Activated CD8-positive, alpha-beta memory T cell treated with anti-CD3 and anti-CD28 coated beads, Interleukin-2, amount 10 ng/mL, durations not matched to agents 7 days and 5 days (primary cell): Measurements from ENCODE around the gene SLC2A1. TPM values are rescaled to one million over a fixed set of nuclear protein-coding genes. Genes with fewer than 3 reads are reported as not detected.

Source experiments
- ATAC-seq: fragments of 150-1000 bp; cut with Tn5 transposase; one replicate; pipeline ENCODE4 v1.10.0; 2021; ENCODE audit warnings: moderate library complexity
- CTCF ChIA-PET: fragments of 350-600 bp; sonication (Branson Sonifier 250); formaldehyde crosslinking; loops from one replicate; lab custom pipeline; 2021; ENCODE audit warnings: antibody characterized with exemption; lab: Charles Lee
- DNase-seq: peaks from one replicate; pipeline ENCODE4 v3.0.0-alpha.2; 2020
- H3K27ac Mint-ChIP-seq: one replicate; pipeline ENCODE4 v1.8.0; 2021; ENCODE audit warnings: mild to moderate bottlenecking, mixed read lengths
- H3K27me3 Mint-ChIP-seq: one replicate; pipeline ENCODE4 v1.8.0; 2021; ENCODE audit warnings: mixed read lengths
- H3K36me3 Mint-ChIP-seq: one replicate; pipeline ENCODE4 v1.8.0; 2021; ENCODE audit warnings: mild to moderate bottlenecking, mixed read lengths
- H3K4me1 Mint-ChIP-seq: one replicate; pipeline ENCODE4 v1.8.0; 2021; ENCODE audit warnings: mixed read lengths
- H3K4me3 Mint-ChIP-seq: one replicate; pipeline ENCODE4 v1.8.0; 2021; ENCODE audit warnings: mild to moderate bottlenecking, moderate library complexity, mixed read lengths
- H3K9me3 Mint-ChIP-seq: one replicate; pipeline ENCODE4 v1.8.0; 2022; ENCODE audit warnings: low read depth, mixed read lengths
- total RNA-seq, 2 experiments: library from RNA; stranded (reverse); gene quantifications; one replicate each; pipeline ENCODE4 v1.2.3, GENCODE V29; 2021

SLC2A1 gene
- total RNA-seq, 2 experiments from 2014 or later: 113 to 140 TPM

DNA sequence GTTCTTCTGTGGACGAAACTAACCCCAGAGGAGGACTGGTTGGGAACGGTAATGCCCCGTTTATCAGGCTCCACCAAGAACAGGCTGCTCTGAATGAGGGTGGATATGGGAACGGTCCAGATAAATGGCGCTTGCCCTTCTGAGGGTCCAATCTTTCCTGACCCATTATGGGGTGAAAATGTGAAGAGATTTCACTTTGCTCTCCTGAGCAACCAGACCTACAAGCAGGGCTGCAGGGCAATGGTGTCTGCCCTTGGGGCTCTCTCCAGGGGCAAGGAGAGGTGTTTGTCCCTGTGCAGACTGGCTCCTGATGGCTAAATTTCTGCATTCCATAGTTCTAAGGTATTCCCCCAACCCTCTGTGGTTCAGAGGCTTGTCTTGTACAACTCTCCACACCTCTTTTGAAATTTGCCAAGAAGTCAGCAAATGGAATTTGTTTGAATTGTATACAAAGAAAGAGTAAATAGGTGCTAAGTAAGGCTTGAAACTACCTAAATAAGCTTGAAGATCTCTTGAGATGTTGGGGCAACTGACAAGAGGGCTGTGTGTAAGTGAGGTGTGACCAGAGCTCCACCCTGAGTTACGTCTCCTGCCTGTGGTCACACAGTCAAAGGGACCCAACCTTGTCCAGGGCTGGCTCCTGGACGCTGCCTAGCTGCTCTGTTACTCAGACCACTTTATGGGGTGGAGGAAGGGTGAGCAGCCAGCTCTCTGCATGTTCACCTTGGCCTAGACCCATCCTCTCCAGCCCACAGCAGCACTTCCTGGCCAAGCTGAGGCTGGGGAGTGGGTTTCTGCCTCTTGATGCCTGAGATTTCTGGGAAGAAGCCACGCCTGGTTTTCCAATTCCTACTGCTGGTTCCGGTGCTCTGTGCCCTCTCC lies 24.8 kb downstream of the SLC2A1 start:
- H3K4me3 Mint-ChIP-seq: no peak overlapping the region
- peak overlapping the region; percentile 96 for H3K27ac Mint-ChIP-seq
- ATAC-seq (no peak), DNase-seq (no peak)
- no peaks in the 10 kb centered on the region for H3K27me3 Mint-ChIP-seq
- H3K9me3 Mint-ChIP-seq: no peaks in the 10 kb centered on the region
- peaks cover 66% of the 10 kb centered on the region for H3K36me3 Mint-ChIP-seq
- CTCF ChIA-PET: interaction anchor here (0.7 to 2.5 kb wide), 5 partner anchors 11 to 139 kb away, joined by 3 to 5 read pairs (median 4); no protein-coding TSS in a partner anchor
- H3K4me1 Mint-ChIP-seq: peaks cover 98% of the 10 kb centered on the region

DNA sequence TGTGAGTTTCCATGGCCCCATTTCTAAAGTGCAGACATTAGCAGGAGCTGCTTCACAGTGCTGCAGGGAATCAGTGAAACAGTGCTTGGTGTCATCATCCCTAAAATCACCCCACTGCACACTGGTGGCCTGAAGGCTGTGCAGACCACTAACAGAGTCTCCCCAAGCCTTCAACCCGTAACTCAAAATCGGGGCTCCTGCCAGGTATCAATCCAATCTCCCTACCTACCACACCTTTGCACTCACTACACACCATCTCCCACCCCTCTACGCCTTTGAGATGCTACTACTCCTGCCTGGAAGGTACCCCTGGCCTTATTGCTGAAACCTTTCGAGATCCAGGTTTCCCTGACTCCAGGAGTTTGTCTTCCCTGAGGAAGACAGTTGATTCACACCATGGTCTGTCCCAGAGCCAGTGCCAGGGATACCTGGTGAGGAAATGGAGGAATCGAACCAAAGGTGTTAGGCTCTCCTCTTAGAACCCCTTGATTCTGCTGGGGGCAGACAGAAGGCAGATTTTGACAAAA lies 25.5 kb downstream of the SLC2A1 start:
- H3K4me3 Mint-ChIP-seq: peak overlapping the region; percentile 67
- DNase-seq (no peak), ATAC-seq (no peak)
- H3K4me1 Mint-ChIP-seq: peaks cover 95% of the 10 kb centered on the region
- H3K36me3 Mint-ChIP-seq: peaks cover 66% of the 10 kb centered on the region
- H3K27ac Mint-ChIP-seq: peak overlapping the region; percentile 96
- no peaks in the 10 kb centered on the region for H3K9me3 Mint-ChIP-seq
- CTCF ChIA-PET: interaction anchor here (1.9 to 2.1 kb wide), 4 partner anchors 12 to 167 kb away, joined by 5 to 13 read pairs (median 11); partner anchors contain the start of genes C1orf50 and P3H1
- no peaks in the 10 kb centered on the region for H3K27me3 Mint-ChIP-seq

DNA sequence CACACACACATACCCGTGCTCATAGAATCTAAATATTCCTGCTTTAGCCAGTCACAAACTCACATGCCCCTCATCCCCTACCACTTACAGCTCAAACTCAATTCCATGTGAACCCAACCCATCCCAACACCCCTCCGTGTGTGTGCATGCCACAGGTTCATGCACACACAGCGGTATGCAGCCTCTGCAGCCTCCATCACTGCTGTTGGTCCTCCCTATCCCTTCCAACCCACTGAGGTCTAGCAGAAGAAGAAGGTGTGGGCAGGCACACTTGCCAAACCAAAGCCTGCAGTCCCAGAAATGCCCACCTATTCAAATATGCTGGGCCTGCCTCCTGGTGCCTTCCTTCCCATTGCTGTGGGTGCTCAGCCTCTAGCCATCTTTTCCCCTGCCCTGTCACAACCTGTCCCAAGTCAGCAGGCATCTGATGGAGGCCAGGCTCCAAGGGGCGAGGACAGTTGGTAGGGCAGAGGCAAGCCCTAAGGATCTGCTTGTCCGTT lies 26.2 kb downstream of the SLC2A1 start:
- CTCF ChIA-PET: interaction anchor here (0.9 to 2.1 kb wide), 9 partner anchors 9 to 166 kb away, joined by 3 to 13 read pairs (median 5); partner anchors contain the start of genes C1orf50 and P3H1

DNA sequence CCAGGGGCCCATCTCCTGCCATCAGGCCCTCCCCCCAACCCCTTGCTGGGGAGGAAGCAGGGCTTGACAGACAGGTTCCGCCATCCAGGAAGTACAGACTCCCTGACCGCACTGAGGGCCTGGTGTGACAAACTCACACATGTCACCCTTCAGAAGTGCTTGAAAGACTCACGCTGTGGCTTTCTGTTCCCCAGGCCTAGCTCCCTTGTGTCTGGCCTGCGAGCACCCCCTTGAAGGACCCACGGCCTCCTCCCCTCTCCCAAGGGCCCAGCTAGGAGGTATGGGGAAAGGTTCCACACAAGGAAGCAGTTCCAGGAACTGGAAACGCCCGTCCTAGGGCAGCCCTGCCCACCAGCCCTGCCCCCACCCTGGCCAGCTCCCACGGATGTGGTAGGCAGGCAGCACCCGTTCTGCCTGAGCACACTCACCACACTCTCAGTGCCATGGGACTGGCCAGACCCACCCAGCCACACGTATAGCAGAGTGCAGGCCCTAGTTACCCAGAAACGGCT lies 26.7 kb downstream of the SLC2A1 start:
- H3K27ac Mint-ChIP-seq: peak overlapping the region; percentile 96
- ATAC-seq (peak; percentile 76), DNase-seq (peak; percentile 95)
- H3K4me1 Mint-ChIP-seq: peaks cover 90% of the 10 kb centered on the region
- CTCF ChIA-PET: interaction anchor here (0.9 to 2.1 kb wide), 9 partner anchors 9 to 166 kb away, joined by 3 to 13 read pairs (median 5); partner anchors contain the start of genes C1orf50 and P3H1
- H3K27me3 Mint-ChIP-seq: no peaks in the 10 kb centered on the region
- H3K36me3 Mint-ChIP-seq: peaks cover 67% of the 10 kb centered on the region
- no peaks in the 10 kb centered on the region for H3K9me3 Mint-ChIP-seq
- H3K4me3 Mint-ChIP-seq: peak overlapping the region; percentile 67

More for the DNA sequence above, 26.2 kb downstream of the SLC2A1 start:
- no peaks in the 10 kb centered on the region for H3K9me3 Mint-ChIP-seq
- H3K27me3 Mint-ChIP-seq: no peaks in the 10 kb centered on the region
- H3K36me3 Mint-ChIP-seq: peaks cover 67% of the 10 kb centered on the region
- DNase-seq: no peak
- ATAC-seq: peak; percentile 14
- peak overlapping the region; percentile 67 for H3K4me3 Mint-ChIP-seq
- peak overlapping the region; percentile 96 for H3K27ac Mint-ChIP-seq
- peaks cover 91% of the 10 kb centered on the region for H3K4me1 Mint-ChIP-seq

DNA sequence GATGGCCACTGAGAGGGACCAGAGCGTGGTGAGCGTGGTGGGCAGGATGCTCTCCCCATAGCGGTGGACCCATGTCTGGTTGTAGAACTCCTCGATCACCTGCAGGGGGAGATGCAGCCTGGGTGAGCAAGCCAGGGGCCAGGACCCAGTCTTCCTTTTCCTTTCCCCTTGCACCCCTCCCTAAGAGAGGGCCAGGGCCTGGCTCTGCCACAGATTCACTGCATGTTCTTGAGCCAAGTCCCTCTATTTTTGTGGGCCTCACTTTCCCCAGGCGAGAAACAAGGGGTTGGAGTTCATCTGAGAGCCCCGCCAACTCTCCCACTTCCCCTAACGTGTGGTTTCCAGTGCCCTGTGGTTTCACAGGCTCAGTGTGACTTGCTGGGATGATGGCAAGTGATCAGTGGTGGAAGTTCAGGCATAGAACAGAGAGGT lies 27.5 kb downstream of the SLC2A1 start:
- H3K4me1 Mint-ChIP-seq: peaks cover 87% of the 10 kb centered on the region
- H3K27ac Mint-ChIP-seq: peak overlapping the region; percentile 96
- DNase-seq (peak; percentile 83), ATAC-seq (peak; percentile 52)
- peaks cover 66% of the 10 kb centered on the region for H3K36me3 Mint-ChIP-seq
- no peaks in the 10 kb centered on the region for H3K9me3 Mint-ChIP-seq
- peak overlapping the region; percentile 67 for H3K4me3 Mint-ChIP-seq
- H3K27me3 Mint-ChIP-seq: no peaks in the 10 kb centered on the region
- CTCF ChIA-PET: interaction anchor here (1.5 to 2.1 kb wide), 3 partner anchors 8 to 142 kb away, joined by 10 to 13 read pairs (median 11); no protein-coding TSS in a partner anchor

DNA sequence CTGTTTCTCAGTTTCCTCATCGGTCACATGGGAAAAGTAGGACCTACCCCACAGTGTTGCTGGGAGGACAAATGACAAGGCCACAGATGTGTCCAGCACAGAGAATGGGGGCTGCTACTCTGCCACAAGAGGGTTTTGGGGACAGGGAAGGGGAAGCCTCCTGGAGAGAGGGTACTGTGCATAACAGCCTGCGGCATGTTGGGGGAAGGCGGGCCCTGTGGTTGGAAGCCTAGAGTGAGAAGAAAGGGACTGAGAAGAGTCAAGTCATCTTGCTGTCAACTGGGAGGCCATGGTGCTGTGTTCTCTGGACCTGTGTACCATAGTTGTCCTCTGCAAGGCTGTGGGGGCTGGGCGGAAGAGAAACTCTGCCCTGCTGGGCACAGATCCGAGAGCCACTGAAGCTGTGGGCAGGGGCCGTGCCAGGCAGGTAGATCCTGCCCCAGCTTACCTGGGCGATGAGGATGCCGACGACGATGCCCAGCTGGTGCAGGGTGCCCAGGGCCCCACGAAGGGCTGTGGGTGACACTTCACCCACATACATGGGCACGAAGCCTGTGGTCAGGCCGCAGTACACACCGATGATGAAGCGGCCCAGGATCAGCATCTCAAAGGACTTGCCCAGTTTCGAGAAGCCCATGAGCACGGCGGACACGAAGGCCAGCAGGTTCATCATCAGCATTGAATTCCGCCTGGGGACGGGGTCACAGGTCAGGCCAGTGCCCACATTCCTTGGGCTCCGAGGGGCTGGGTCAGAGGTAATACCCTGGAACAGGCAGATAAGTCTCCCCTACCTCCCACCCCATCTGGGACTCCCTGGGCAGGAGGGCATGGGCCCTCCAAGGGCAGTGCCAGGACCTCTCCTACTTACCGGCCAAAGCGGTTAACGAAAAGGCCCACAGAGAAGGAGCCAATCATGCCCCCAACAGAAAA lies 28.2 kb downstream of the SLC2A1 start:
- peaks cover 71% of the 10 kb centered on the region for H3K36me3 Mint-ChIP-seq

DNA sequence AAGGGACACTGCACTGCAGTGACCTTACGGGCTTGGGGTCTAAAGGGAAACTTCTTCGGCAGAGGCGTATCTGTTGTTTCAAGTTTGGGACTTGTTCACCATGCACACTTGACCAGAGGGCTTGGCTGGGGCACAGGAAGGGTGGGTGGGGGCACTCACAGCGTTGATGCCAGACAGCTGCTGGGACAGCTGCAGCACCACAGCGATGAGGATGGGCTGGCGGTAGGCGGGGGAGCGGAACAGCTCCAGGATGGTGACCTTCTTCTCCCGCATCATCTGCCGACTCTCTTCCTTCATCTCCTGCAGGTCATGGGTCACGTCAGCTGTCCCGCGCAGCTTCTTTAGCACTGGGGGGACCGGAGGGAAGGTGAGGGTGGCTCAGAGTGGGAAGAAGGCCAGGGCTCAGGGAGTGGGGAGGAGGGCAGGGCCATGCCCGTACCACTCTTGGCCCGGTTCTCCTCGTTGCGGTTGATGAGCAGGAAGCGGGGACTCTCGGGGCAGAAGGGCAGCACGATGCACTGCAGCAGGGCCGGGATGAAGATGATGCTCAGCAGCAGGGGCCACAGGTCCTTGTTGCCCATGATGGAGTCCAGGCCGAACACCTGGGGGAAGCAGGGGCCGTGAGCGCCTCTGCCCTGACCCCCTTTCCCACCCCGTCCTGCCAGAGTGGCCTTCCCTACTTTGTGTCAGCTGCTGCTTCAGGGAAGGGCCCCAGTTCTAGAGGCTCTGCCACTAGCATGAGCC lies 29.1 kb downstream of the SLC2A1 start:
- Mint-ChIP-seq H3K4me1 (peaks cover 84% of the 10 kb centered on the region), H3K27me3 (no peaks in the 10 kb centered on the region), H3K27ac (peak overlapping the region; percentile 96), H3K36me3 (peaks cover 72% of the 10 kb centered on the region), H3K9me3 (no peaks in the 10 kb centered on the region), H3K4me3 (peak overlapping the region; percentile 34)
- DNase-seq: no peak
- no peak for ATAC-seq
- CTCF ChIA-PET: no interaction called here

More for the DNA sequence above, 28.2 kb downstream of the SLC2A1 start:
- ATAC-seq (no peak), DNase-seq (no peak)
- CTCF ChIA-PET: no interaction called here
- peak overlapping the region; percentile 67 for H3K4me3 Mint-ChIP-seq
- peak overlapping the region; percentile 96 for H3K27ac Mint-ChIP-seq
- H3K27me3 Mint-ChIP-seq: no peaks in the 10 kb centered on the region
- no peaks in the 10 kb centered on the region for H3K9me3 Mint-ChIP-seq
- peaks cover 86% of the 10 kb centered on the region for H3K4me1 Mint-ChIP-seq

DNA sequence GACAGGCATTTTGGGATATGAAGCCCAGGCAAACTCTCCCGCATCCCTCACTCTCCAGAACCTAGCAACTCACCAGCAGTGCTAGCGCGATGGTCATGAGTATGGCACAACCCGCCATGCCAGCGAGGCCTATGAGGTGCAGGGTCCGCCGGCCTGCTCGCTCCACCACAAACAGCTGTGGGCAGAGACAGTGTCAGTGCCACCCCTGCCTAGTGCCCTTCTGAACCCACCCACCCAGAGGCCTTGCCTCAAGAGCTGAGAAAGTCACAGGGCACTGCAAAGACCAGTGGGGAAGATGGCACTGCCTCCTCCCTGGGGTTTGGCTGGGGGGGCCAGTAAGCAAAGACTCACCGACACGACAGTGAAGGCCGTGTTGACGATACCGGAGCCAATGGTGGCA lies 29.8 kb downstream of the SLC2A1 start:
- Mint-ChIP-seq H3K4me3 (peak overlapping the region; percentile 34), H3K4me1 (peaks cover 80% of the 10 kb centered on the region)

DNA sequence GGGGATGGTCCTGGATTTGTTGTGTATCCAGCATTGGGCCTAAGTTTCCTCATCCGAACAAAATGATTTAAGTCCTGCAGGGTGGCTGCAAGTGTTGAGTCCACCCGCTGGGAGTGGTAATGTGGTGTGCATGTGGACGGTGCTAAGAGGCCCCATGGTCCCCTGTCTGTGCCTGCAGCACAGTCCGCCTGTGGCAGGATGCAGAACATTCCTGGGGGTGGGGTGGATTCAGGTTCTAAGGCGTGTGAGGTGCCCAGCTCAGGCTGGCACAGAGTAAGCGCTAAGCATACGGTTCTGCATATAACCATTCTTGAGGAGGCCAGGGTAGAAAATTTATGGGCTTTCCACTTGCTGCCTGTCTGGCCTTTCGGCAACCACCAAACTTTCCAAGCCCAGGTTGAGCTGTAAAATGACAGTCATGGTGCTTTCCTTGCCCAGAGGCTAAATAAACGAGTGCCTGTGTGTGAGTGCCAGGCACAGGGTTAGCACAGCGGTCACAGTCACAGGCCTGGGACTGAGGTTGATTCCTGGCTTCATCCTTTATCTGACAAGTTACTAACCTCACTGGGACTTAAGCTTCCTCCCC lies 30.7 kb downstream of the SLC2A1 start:
- peaks cover 78% of the 10 kb centered on the region for H3K4me1 Mint-ChIP-seq
- no peak for ATAC-seq

More for the DNA sequence above, 29.8 kb downstream of the SLC2A1 start:
- peak overlapping the region; percentile 77 for H3K27ac Mint-ChIP-seq
- ATAC-seq: no peak
- CTCF ChIA-PET: interaction anchor here (8.5 kb wide), 1 partner anchor 143 kb away, joined by 172 read pairs; no protein-coding TSS in a partner anchor
- no peak for DNase-seq
- H3K9me3 Mint-ChIP-seq: no peaks in the 10 kb centered on the region
- peaks cover 65% of the 10 kb centered on the region for H3K36me3 Mint-ChIP-seq
- no peaks in the 10 kb centered on the region for H3K27me3 Mint-ChIP-seq

DNA sequence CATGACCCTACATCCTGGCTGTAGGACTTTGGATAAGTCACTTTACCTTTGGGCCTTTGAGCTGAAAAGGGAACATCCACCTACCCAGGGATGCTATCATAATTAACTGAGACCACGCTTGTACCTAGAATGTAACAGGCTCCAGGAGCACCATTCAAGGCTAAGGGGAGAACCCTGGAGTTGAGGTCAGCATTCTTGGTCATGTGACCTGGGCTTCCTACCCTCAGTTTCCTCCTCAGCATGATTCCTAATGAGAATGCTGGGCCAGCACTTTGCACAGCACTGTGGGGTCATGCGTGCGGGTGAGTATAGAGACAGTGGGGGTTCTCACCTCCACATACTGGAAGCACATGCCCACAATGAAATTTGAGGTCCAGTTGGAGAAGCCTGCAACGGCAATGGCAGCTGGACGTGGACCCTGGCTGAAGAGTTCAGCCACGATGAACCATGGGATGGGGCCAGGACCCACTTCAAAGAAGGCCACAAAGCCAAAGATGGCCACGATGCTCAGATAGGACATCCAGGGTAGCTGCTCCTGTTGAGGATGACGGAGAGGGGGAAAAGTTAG lies 31.3 kb downstream of the SLC2A1 start:
- CTCF ChIA-PET: interaction anchor here (7.4 to 8.5 kb wide), 2 partner anchors 27 to 144 kb away, joined by 52 to 172 read pairs; no protein-coding TSS in a partner anchor
- H3K27me3 Mint-ChIP-seq: no peaks in the 10 kb centered on the region
- ATAC-seq: no peak
- H3K36me3 Mint-ChIP-seq: peaks cover 57% of the 10 kb centered on the region
- no peaks in the 10 kb centered on the region for H3K9me3 Mint-ChIP-seq
- H3K27ac Mint-ChIP-seq: peak overlapping the region; percentile 6
- H3K4me3 Mint-ChIP-seq: no peak overlapping the region
- DNase-seq: no peak
- H3K4me1 Mint-ChIP-seq: peaks cover 78% of the 10 kb centered on the region

More for the DNA sequence above, 30.7 kb downstream of the SLC2A1 start:
- no peaks in the 10 kb centered on the region for H3K27me3 Mint-ChIP-seq
- CTCF ChIA-PET: interaction anchor here (7.4 to 8.5 kb wide), 2 partner anchors 26 to 144 kb away, joined by 52 to 172 read pairs; no protein-coding TSS in a partner anchor
- H3K27ac Mint-ChIP-seq: peak overlapping the region; percentile 77
- H3K4me3 Mint-ChIP-seq: no peak overlapping the region
- no peaks in the 10 kb centered on the region for H3K9me3 Mint-ChIP-seq
- peaks cover 60% of the 10 kb centered on the region for H3K36me3 Mint-ChIP-seq
- no peak for DNase-seq

DNA sequence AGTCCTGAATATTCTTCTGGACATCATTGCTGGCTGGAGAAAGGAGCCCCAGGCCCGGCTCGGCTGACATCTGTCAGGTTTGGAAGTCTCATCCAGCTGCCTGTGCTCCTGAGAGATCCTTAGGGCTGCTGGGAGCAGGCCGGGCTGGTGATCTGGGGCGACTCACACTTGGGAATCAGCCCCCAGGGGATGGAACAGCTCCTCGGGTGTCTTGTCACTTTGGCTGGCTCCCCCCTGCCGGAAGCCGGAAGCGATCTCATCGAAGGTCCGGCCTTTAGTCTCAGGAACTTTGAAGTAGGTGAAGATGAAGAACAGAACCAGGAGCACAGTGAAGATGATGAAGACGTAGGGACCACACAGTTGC lies 31.8 kb downstream of the SLC2A1 start:
- CTCF ChIA-PET: interaction anchor here (0.8 to 8.5 kb wide), 3 partner anchors 10 to 145 kb away, joined by 3 to 172 read pairs (median 52); no protein-coding TSS in a partner anchor
- peaks cover 73% of the 10 kb centered on the region for H3K4me1 Mint-ChIP-seq
- ATAC-seq (no peak), DNase-seq (no peak)
- no peak overlapping the region for H3K4me3 Mint-ChIP-seq
- H3K27me3 Mint-ChIP-seq: no peaks in the 10 kb centered on the region
- no peak overlapping the region for H3K27ac Mint-ChIP-seq
- peaks cover 57% of the 10 kb centered on the region for H3K36me3 Mint-ChIP-seq
- H3K9me3 Mint-ChIP-seq: no peaks in the 10 kb centered on the region
